SK-N-SH (cell line): ENCODE data around the gene PCP2. TPM values are rescaled to one million over a fixed set of nuclear protein-coding genes. Genes with fewer than 3 reads are reported as not detected.

ENCODE experiments used
- CTCF ChIA-PET: fragments of 300-600, 350-600 bp; formaldehyde crosslinking; extraction: SDS; loops from one replicate; lab custom pipeline; 2021; lab: Yijun Ruan, JAX
- POLR2A ChIA-PET: fragments of 350-600 bp; sonication (Branson Sonifier 250); formaldehyde crosslinking; extraction: SDS; loops from one replicate; lab custom pipeline; 2020; ENCODE audit warnings: antibody characterized with exemption, inconsistent platforms; lab: Yijun Ruan, JAX
- DNase-seq: peaks from one replicate; pipeline ENCODE4 v3.0.0; 2012
- H2AFZ ChIP-seq: fragments of 200-600 bp; sonication (generic); 2 replicates; pipeline ENCODE4 v1.8.1; 2016; ENCODE audit warnings: antibody characterized with exemption, mild to moderate bottlenecking, low read depth
- H3F3A ChIP-seq: fragments of 200-600 bp; sonication (generic); replicated peaks from 2 replicates; pipeline ENCODE3; 2016; ENCODE audit warnings: antibody characterized with exemption, mild to moderate bottlenecking; ENCODE audit not compliant: insufficient read depth
- H3K27ac ChIP-seq, 2 experiments: fragments of 200-500 bp in 1 of 2; fragments of 200-600 bp in 1 of 2; sonication (Bioruptor generic) in 1 of 2; sonication (generic), shearing (Covaris generic) in 1 of 2; 2 replicates each; pipeline versions ENCODE4 v1.5.1 to v1.6.1; 2014 to 2016; ENCODE audit warnings: low read depth in 2 of 2, inconsistent platforms in 1 of 2, low read length in 1 of 2, mild to moderate bottlenecking in 1 of 2, mixed read lengths in 1 of 2
- H3K27me3 ChIP-seq: fragments of 200-600 bp; sonication (generic), shearing (Covaris generic); 2 replicates; pipeline ENCODE4 v1.6.1; 2016; ENCODE audit warnings: mixed run types; ENCODE audit not compliant: insufficient read depth
- H3K36me3 ChIP-seq, 2 experiments: fragments of 200-500 bp in 1 of 2; fragments of 200-600 bp in 1 of 2; sonication (Bioruptor generic) in 1 of 2; sonication (generic) in 1 of 2; replicated peaks in 1 of 2; 2 replicates each; pipeline versions ENCODE3 to v1.5.1; 2014 to 2016; ENCODE audit warnings: low read length in 1 of 2, mild to moderate bottlenecking in 1 of 2; ENCODE audit not compliant: insufficient read depth in 2 of 2, control insufficient read depth in 1 of 2
- H3K4me1 ChIP-seq, 2 experiments: fragments of 200-500 bp in 1 of 2; fragments of 200-600 bp in 1 of 2; sonication (Bioruptor generic) in 1 of 2; sonication (generic), shearing (Covaris generic) in 1 of 2; 2 replicates each; pipeline versions ENCODE4 v1.5.1 to v1.6.1; 2014 to 2016; ENCODE audit warnings: low read depth in 1 of 2, low read length in 1 of 2, mixed run types in 1 of 2; ENCODE audit not compliant: insufficient read depth in 2 of 2, control insufficient read depth in 1 of 2
- H3K4me2 ChIP-seq: fragments of 200-600 bp; sonication (generic), shearing (Covaris generic); 2 replicates; pipeline ENCODE4 v1.6.1; 2017; ENCODE audit warnings: mixed run types
- H3K4me3 ChIP-seq, 2 experiments: fragments of 200-500 bp in 1 of 2; fragments of 200-600 bp in 1 of 2; sonication (Bioruptor generic) in 1 of 2; sonication (generic), shearing (Covaris generic) in 1 of 2; 2 replicates each; pipeline versions ENCODE4 v1.5.1 to v1.8.1; 2014 to 2016; ENCODE audit warnings: low read depth in 2 of 2, inconsistent platforms in 1 of 2, low read length in 1 of 2, mild to moderate bottlenecking in 1 of 2, mixed read lengths in 1 of 2, moderate library complexity in 1 of 2
- H3K79me2 ChIP-seq: fragments of 200-600 bp; sonication (generic); 2 replicates; pipeline ENCODE4 v1.8.1; 2017; ENCODE audit warnings: mild to moderate bottlenecking; ENCODE audit not compliant: insufficient read depth
- H3K9ac ChIP-seq: fragments of 200-600 bp; sonication (generic); 2 replicates; pipeline ENCODE4 v1.6.1; 2017; ENCODE audit warnings: mixed run types
- H3K9me2 ChIP-seq: fragments of 200-600 bp; sonication (generic); 2 replicates; pipeline ENCODE4 v1.6.1; 2017; ENCODE audit warnings: mixed run types
- H3K9me3 ChIP-seq: fragments of 200-600 bp; sonication (generic); 2 replicates; pipeline ENCODE4 v1.6.1; 2017; ENCODE audit warnings: mixed run types, mild to moderate bottlenecking, moderate library complexity
- H4K20me1 ChIP-seq: fragments of 200-600 bp; sonication (generic); 2 replicates; pipeline ENCODE4 v1.6.1; 2017; ENCODE audit warnings: mild to moderate bottlenecking, mixed run types; ENCODE audit not compliant: insufficient read depth
- ELF1 ChIP-seq: IDR thresholded peaks from 2 replicates; pipeline ENCODE4 v1.4.0; 2012
- EZH2phosphoT487 ChIP-seq: fragments of 200-600 bp; sonication (generic); IDR thresholded peaks from 2 replicates; pipeline ENCODE4 v1.6.1; 2017; ENCODE audit warnings: low read depth, mixed run types, mild to moderate bottlenecking, antibody characterized with exemption, moderate library complexity, borderline replicate concordance
- FOSL2 ChIP-seq: IDR thresholded peaks from 2 replicates; pipeline ENCODE4 v1.4.0; 2012; ENCODE audit warnings: low read depth, mild to moderate bottlenecking, moderate library complexity, borderline replicate concordance
- FOXM1 ChIP-seq: IDR thresholded peaks from 2 replicates; pipeline ENCODE4 v1.4.0; 2012; ENCODE audit warnings: low read depth, mild to moderate bottlenecking
- GABPA ChIP-seq: IDR thresholded peaks from 2 replicates; pipeline ENCODE4 v1.4.0; 2012; ENCODE audit warnings: low read depth, mild to moderate bottlenecking
- RCOR1 ChIP-seq: fragments of 150-350 bp; IDR thresholded peaks from 2 replicates; pipeline ENCODE4 v1.6.1; 2017; ENCODE audit warnings: antibody characterized with exemption, low read length
- SIN3A ChIP-seq: IDR thresholded peaks from 2 replicates; pipeline ENCODE4 v1.6.1; 2012; ENCODE audit warnings: low read depth, mild to moderate bottlenecking, low read length, moderate library complexity, borderline replicate concordance
- WGBS: methylation state at CpG from one replicate; pipeline ENCODE4 v1.1.6; 2017; ENCODE audit warnings: low lambda C conversion rate; 5-methylcytosine and 5-hydroxymethylcytosine counted together
- polyA plus RNA-seq, 3 experiments: library from polyadenylated mRNA; depleted of rRNA; stranded (reverse); fragments of >200 nt; gene quantifications; 2 replicates each; pipeline ENCODE4 v1.2.3, GENCODE V29; 2012
- TF ChIP-seq, protein P1 (sequence below): IDR thresholded peaks from 2 replicates; pipeline ENCODE4 v1.4.0; 2012; ENCODE audit warnings: low read depth, borderline replicate concordance
- TF ChIP-seq, protein P2 (sequence below): fragments of 150-350 bp; IDR thresholded peaks from 2 replicates; pipeline ENCODE4 v1.6.1; 2017; ENCODE audit warnings: antibody characterized with exemption, low read length, low read depth, borderline replicate concordance
- TF ChIP-seq, protein P3 (sequence below): fragments of 200-600 bp; sonication (generic); IDR thresholded peaks from 2 replicates; pipeline ENCODE4 v1.6.1; 2017; ENCODE audit warnings: antibody characterized with exemption, mild to moderate bottlenecking, moderate library complexity
- TF ChIP-seq, protein P4 (sequence below): IDR thresholded peaks from 2 replicates; pipeline ENCODE4 v1.4.0; 2012; ENCODE audit warnings: low read depth, borderline replicate concordance

Gene PCP2
- polyA plus RNA-seq, 1 of the 3 experiments (the other 2 are of a cell fraction), result not detected

DNA sequence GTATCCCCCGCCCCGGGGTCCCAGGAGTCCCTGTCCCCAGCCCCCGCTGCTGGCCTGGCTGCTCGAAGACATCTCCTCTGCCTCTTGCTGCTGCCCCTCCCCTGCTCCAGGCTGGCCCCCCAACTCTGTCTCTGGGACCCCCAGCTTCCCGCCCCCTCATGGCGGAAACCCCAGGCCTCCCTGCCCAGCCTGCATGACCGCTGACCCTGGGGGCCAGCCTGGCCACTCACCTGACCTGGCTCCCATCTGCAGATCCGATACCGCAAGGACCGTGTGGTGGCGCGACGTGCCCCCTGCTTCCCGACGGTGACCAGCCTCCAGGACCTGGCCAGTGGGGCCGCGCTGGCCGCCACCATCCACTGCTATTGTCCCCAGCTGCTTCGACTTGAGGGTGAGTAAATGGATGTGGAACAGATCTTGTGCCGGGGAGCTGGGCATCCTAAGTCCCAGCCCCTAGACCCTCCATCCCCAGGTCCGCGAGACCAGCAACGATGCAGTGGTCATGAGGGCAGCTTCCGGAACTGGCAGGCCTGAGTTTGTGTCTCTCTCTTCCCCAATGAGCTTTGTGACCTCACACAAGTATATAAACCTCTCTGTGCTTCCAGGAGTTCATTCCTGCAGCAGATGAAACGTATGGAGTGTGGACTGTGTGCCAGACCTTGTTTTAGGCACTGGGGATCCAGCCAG lies 25.5 kb downstream of the PCP2 start:
- Histone ChIP-seq H3K4me2 (no peak overlapping the region), H3K36me3 (no peaks in the 10 kb centered on the region), H3F3A (no peaks in the 10 kb centered on the region), H3K4me3 (no peak overlapping the region), H3K4me1 (peaks cover 0 to 8% of the 10 kb centered on the region in 2 experiments; a peak in 1 of 4 replicates), H3K79me2 (no peaks in the 10 kb centered on the region), H2AFZ (no peak overlapping the region), H3K27me3 (no peaks in the 10 kb centered on the region), H4K20me1 (no peaks in the 10 kb centered on the region), H3K27ac (no peak overlapping the region), H3K9ac (no peak overlapping the region), H3K9me2 (no peaks in the 10 kb centered on the region), H3K9me3 (no peaks in the 10 kb centered on the region)
- ChIA-PET POLR2A (interaction anchor here (1.0 kb wide), 1 partner anchor 11 kb away, joined by 3 read pairs; no protein-coding TSS in a partner anchor), CTCF (interaction anchor here (2.0 to 2.8 kb wide), 2 partner anchors 11 to 40 kb away, joined by 10 to 12 read pairs; no protein-coding TSS in a partner anchor)
- TF ChIP-seq, protein P1, sequence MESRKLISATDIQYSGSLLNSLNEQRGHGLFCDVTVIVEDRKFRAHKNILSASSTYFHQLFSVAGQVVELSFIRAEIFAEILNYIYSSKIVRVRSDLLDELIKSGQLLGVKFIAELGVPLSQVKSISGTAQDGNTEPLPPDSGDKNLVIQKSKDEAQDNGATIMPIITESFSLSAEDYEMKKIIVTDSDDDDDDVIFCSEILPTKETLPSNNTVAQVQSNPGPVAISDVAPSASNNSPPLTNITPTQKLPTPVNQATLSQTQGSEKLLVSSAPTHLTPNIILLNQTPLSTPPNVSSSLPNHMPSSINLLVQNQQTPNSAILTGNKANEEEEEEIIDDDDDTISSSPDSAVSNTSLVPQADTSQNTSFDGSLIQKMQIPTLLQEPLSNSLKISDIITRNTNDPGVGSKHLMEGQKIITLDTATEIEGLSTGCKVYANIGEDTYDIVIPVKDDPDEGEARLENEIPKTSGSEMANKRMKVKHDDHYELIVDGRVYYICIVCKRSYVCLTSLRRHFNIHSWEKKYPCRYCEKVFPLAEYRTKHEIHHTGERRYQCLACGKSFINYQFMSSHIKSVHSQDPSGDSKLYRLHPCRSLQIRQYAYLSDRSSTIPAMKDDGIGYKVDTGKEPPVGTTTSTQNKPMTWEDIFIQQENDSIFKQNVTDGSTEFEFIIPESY, result no peak
- TF ChIP-seq SIN3A (no peak), FOXM1 (no peak), GABPA (no peak), FOSL2 (no peak), RCOR1 (no peak), EZH2phosphoT487 (no peak), ELF1 (no peak)
- TF ChIP-seq, protein P2, sequence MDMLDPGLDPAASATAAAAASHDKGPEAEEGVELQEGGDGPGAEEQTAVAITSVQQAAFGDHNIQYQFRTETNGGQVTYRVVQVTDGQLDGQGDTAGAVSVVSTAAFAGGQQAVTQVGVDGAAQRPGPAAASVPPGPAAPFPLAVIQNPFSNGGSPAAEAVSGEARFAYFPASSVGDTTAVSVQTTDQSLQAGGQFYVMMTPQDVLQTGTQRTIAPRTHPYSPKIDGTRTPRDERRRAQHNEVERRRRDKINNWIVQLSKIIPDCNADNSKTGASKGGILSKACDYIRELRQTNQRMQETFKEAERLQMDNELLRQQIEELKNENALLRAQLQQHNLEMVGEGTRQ, result no peak
- TF ChIP-seq, protein P3, sequence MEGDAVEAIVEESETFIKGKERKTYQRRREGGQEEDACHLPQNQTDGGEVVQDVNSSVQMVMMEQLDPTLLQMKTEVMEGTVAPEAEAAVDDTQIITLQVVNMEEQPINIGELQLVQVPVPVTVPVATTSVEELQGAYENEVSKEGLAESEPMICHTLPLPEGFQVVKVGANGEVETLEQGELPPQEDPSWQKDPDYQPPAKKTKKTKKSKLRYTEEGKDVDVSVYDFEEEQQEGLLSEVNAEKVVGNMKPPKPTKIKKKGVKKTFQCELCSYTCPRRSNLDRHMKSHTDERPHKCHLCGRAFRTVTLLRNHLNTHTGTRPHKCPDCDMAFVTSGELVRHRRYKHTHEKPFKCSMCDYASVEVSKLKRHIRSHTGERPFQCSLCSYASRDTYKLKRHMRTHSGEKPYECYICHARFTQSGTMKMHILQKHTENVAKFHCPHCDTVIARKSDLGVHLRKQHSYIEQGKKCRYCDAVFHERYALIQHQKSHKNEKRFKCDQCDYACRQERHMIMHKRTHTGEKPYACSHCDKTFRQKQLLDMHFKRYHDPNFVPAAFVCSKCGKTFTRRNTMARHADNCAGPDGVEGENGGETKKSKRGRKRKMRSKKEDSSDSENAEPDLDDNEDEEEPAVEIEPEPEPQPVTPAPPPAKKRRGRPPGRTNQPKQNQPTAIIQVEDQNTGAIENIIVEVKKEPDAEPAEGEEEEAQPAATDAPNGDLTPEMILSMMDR, result no peak
- TF ChIP-seq, protein P4, sequence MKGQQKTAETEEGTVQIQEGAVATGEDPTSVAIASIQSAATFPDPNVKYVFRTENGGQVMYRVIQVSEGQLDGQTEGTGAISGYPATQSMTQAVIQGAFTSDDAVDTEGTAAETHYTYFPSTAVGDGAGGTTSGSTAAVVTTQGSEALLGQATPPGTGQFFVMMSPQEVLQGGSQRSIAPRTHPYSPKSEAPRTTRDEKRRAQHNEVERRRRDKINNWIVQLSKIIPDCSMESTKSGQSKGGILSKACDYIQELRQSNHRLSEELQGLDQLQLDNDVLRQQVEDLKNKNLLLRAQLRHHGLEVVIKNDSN, result no peak
- DNase-seq, result no peak
- 82% methylated on average over 7 of the region's 25 CpGs for WGBS
